Astrocyte (in vitro differentiated cells and primary cell): ENCODE results near the gene DNLZ. TPM values are rescaled to one million over a fixed set of nuclear protein-coding genes. Genes with fewer than 3 reads are reported as not detected.
A peak's percentile ranks its signal among the peaks of the same experiment; 100 is the strongest.

Experiments used
- DNase-seq: peaks from one replicate; pipeline ENCODE4 v3.0.0-alpha.2; 2010; ENCODE audit warnings: low read depth
- FAIRE-seq: peaks from 2 replicates; lab custom pipeline; 2011; peaks lifted over from hg19 to GRCh38; lab: Jason Lieb, UNC
- H2AFZ ChIP-seq: 2 replicates; pipeline ENCODE4 v1.6.0; 2012; ENCODE audit warnings: low read depth, low read length, inconsistent platforms
- H3K27ac ChIP-seq: 2 replicates; pipeline ENCODE4 v1.5.1; 2011; ENCODE audit warnings: low read depth, low read length, inconsistent platforms
- H3K27me3 ChIP-seq: 2 replicates; pipeline ENCODE4 v1.6.0; 2011; ENCODE audit warnings: low read length, inconsistent platforms; ENCODE audit not compliant: insufficient read depth
- H3K36me3 ChIP-seq: 2 replicates; pipeline ENCODE4 v1.5.1; 2011; ENCODE audit warnings: low read length, inconsistent platforms; ENCODE audit not compliant: insufficient read depth
- H3K4me1 ChIP-seq: 2 replicates; pipeline ENCODE4 v1.5.1; 2011; ENCODE audit warnings: low read length, inconsistent platforms; ENCODE audit not compliant: insufficient read depth
- H3K4me2 ChIP-seq: 2 replicates; pipeline ENCODE4 v1.6.0; 2012; ENCODE audit warnings: low read length, inconsistent platforms
- H3K4me3 ChIP-seq: 2 replicates; pipeline ENCODE4 v1.5.1; 2011; ENCODE audit warnings: low read depth, mild to moderate bottlenecking, low read length, inconsistent platforms; ENCODE audit not compliant: insufficient read depth
- H3K79me2 ChIP-seq: 2 replicates; pipeline ENCODE4 v1.6.0; 2012; ENCODE audit warnings: mild to moderate bottlenecking, low read length, inconsistent platforms; ENCODE audit not compliant: insufficient read depth
- H3K9ac ChIP-seq: 2 replicates; pipeline ENCODE4 v1.6.0; 2012; ENCODE audit warnings: mild to moderate bottlenecking, low read length, inconsistent platforms
- H3K9me3 ChIP-seq: 2 replicates; pipeline ENCODE4 v1.5.1; 2012; ENCODE audit warnings: low read depth, mild to moderate bottlenecking, low read length, inconsistent platforms; ENCODE audit not compliant: insufficient read depth
- H4K20me1 ChIP-seq: 2 replicates; pipeline ENCODE4 v1.6.0; 2012; ENCODE audit warnings: low read length, inconsistent platforms; ENCODE audit not compliant: insufficient read depth
- H3K27ac Mint-ChIP-seq: one replicate; pipeline ENCODE4 v1.8.0; 2021; ENCODE audit warnings: mild to moderate bottlenecking, mixed read lengths; ENCODE audit not compliant: unreplicated experiment
- H3K27me3 Mint-ChIP-seq: one replicate; pipeline ENCODE4 v1.8.0; 2021; ENCODE audit warnings: low read depth, mixed read lengths; ENCODE audit not compliant: unreplicated experiment
- H3K36me3 Mint-ChIP-seq: one replicate; pipeline ENCODE4 v1.8.0; 2021; ENCODE audit warnings: low read depth, mixed read lengths; ENCODE audit not compliant: unreplicated experiment
- H3K4me1 Mint-ChIP-seq: one replicate; pipeline ENCODE4 v1.8.0; 2021; ENCODE audit warnings: low read depth, mixed read lengths; ENCODE audit not compliant: unreplicated experiment
- H3K4me3 Mint-ChIP-seq: one replicate; pipeline ENCODE4 v1.8.0; 2021; ENCODE audit warnings: mild to moderate bottlenecking, moderate library complexity, mixed read lengths; ENCODE audit not compliant: unreplicated experiment
- H3K9me3 Mint-ChIP-seq: one replicate; pipeline ENCODE4 v1.8.0; 2021; ENCODE audit warnings: mild to moderate bottlenecking, mixed read lengths; ENCODE audit not compliant: unreplicated experiment
- EZH2 ChIP-seq: IDR thresholded peaks from 2 replicates; pipeline ENCODE4 v1.6.1; 2012; ENCODE audit warnings: mild to moderate bottlenecking, low read length, inconsistent platforms; ENCODE audit not compliant: insufficient read depth
- total RNA-seq: library from RNA; stranded (reverse); gene quantifications from 2 replicates; pipeline ENCODE4 v1.2.1, GENCODE V29; 2021
- TF ChIP-seq, protein P1 (sequence below): IDR thresholded peaks from 2 replicates; pipeline ENCODE4 v1.5.1; 2011; ENCODE audit warnings: low read depth, mild to moderate bottlenecking, inconsistent platforms, low read length, moderate library complexity; ENCODE audit not compliant: insufficient read depth

Gene DNLZ
- total RNA-seq, 1 donor from 2014 or later: 17.4 TPM

DNA sequence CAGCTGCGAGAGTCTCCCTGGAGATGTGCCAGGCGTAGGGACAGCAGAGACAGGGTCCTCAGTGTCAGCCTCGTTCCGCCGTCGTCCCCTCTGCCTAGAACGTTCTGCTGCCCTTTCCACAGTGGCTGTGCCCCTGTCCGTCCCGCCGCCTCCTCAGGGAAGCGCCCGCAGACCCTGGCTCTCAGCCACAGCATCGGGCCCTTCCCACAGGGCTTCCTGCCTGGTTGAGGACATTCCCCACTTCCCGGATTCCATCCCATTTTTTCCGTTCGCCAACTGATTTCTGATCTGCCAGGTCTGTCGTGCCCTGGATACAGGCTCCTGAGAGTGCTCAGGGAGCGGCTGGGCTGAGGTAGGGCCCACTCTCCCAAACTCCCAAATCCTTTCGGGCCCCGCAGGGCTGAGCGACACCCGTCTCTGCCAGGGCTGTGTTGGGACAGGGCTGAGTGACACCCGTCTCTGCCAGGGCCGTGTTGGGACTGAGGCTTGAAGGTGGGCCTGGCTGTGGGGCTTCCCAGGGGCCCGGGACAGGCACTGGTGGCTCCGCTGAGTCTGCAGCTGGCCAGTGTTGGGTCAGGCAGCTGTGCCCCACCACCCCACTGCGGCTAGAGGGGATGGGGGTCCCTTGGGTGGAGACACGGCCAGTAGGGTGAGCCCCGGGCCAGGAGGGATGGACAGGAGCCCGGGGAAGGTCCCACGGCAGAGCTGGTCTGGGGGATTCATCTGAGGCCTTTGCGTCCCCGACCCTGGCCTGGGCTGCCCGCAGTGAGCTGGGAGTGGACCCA, 15.9 kb downstream of the DNLZ start:
- DNase-seq (no peak), FAIRE-seq (no peak)
- H4K20me1 ChIP-seq: peaks cover 51% of the 10 kb centered on the region
- Mint-ChIP-seq H3K4me1 (peaks cover 2% of the 10 kb centered on the region), H3K27me3 (no peaks in the 10 kb centered on the region), H3K4me3 (no peak overlapping the region), H3K27ac (no peak overlapping the region), H3K9me3 (no peaks in the 10 kb centered on the region), H3K36me3 (peaks cover 2% of the 10 kb centered on the region)
- peaks cover 13% of the 10 kb centered on the region for H3K4me1 ChIP-seq
- no peak overlapping the region for H3K27ac ChIP-seq
- peak overlapping the region; percentile 4 for H3K4me2 ChIP-seq
- no peaks in the 10 kb centered on the region for H3K79me2 ChIP-seq
- H3K9me3 ChIP-seq: no peaks in the 10 kb centered on the region
- no peak overlapping the region for H3K9ac ChIP-seq
- no peak for TF ChIP-seq EZH2
- TF ChIP-seq, protein P1, sequence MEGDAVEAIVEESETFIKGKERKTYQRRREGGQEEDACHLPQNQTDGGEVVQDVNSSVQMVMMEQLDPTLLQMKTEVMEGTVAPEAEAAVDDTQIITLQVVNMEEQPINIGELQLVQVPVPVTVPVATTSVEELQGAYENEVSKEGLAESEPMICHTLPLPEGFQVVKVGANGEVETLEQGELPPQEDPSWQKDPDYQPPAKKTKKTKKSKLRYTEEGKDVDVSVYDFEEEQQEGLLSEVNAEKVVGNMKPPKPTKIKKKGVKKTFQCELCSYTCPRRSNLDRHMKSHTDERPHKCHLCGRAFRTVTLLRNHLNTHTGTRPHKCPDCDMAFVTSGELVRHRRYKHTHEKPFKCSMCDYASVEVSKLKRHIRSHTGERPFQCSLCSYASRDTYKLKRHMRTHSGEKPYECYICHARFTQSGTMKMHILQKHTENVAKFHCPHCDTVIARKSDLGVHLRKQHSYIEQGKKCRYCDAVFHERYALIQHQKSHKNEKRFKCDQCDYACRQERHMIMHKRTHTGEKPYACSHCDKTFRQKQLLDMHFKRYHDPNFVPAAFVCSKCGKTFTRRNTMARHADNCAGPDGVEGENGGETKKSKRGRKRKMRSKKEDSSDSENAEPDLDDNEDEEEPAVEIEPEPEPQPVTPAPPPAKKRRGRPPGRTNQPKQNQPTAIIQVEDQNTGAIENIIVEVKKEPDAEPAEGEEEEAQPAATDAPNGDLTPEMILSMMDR: no peak
- no peaks in the 10 kb centered on the region for H3K36me3 ChIP-seq
- H3K4me3 ChIP-seq: no peak overlapping the region
- H3K27me3 ChIP-seq: no peaks in the 10 kb centered on the region
- no peak overlapping the region for H2AFZ ChIP-seq

DNA sequence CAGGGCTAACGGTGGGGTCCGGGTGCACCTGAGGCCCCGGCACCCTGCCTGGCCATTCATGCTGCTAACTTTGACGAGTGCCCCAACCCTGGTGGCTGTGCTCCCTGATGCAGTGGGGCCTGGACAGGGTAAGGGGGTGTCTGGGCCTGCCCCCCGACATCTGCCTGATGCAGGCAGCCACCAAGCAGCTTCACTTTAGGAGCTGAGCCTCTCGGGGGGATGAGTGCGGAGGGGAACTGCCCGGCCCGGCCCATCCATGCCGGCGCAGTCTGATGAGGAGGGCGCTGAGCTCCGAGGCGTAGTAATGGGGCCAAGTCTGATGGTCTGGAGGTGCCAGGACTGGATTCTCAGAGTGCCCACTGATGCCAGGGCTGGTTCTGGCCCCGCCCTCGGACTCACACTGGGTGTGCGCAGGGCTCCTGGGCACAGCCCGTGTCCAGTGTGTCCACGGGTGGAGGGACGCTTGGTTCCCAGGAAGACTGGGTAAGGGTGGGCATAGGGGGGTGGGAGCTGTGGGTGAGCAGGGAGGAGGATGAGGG, 16.5 kb downstream of the DNLZ start:
- Histone ChIP-seq H3K9ac (no peak overlapping the region), H3K36me3 (no peaks in the 10 kb centered on the region)

More for the DNA sequence above, 16.5 kb downstream of the DNLZ start:
- H3K4me1 ChIP-seq: peaks cover 16% of the 10 kb centered on the region
- Mint-ChIP-seq H3K4me1 (peaks cover 2% of the 10 kb centered on the region), H3K27me3 (no peaks in the 10 kb centered on the region), H3K4me3 (no peak overlapping the region), H3K27ac (no peak overlapping the region), H3K9me3 (no peaks in the 10 kb centered on the region), H3K36me3 (peaks cover 2% of the 10 kb centered on the region)
- FAIRE-seq (no peak), DNase-seq (no peak)
- H3K79me2 ChIP-seq: no peaks in the 10 kb centered on the region
- no peak overlapping the region for H3K27ac ChIP-seq
- no peak overlapping the region for H3K4me3 ChIP-seq
- TF ChIP-seq, protein P1: no peak
- no peak for TF ChIP-seq EZH2
- H4K20me1 ChIP-seq: peaks cover 54% of the 10 kb centered on the region
- no peaks in the 10 kb centered on the region for H3K27me3 ChIP-seq
- H3K9me3 ChIP-seq: no peaks in the 10 kb centered on the region
- no peak overlapping the region for H3K4me2 ChIP-seq
- no peak overlapping the region for H2AFZ ChIP-seq
